H1 (cell line): ENCODE data around the gene CMTM2. TPM values are rescaled to one million over a fixed set of nuclear protein-coding genes. Genes with fewer than 3 reads are reported as not detected.

Experiments
- CBX5 ChIP-seq: fragments of 300-800, 300-1000 bp; sonication (generic); IDR thresholded peaks from 2 replicates; pipeline ENCODE4 v1.7.1; 2016; ENCODE audit warnings: antibody characterized with exemption, low read length, low read depth
- CHD2 ChIP-seq: IDR thresholded peaks from 2 replicates; pipeline ENCODE4 v1.6.1; 2012; ENCODE audit warnings: low read length, improper control_type of control experiment
- SIRT6 ChIP-seq: IDR thresholded peaks from one replicate; pipeline ENCODE4 v1.7.1; 2012; ENCODE audit warnings: low read length, inconsistent platforms
- polyA plus RNA-seq, 7 experiments: library from polyadenylated mRNA; depleted of rRNA in 3 of 7; stranded (reverse) in 5 of 7; unstranded in 2 of 7; fragments of >200 nt in 5 of 7; fragments of 200-250 nt in 2 of 7; gene quantifications; 1 replicate in 5 of 7; 2 replicates in 1 of 7; 4 replicates in 1 of 7; pipeline versions ENCODE4 v1.2.1 to v1.2.3, GENCODE V29; 2011 to 2013; ENCODE audit warnings: missing spikeins in 2 of 7, mixed read lengths in 2 of 7
- small RNA-seq: library from polyadenylated mRNA; stranded (forward); fragments of <200 nt; extraction: miRNeasy Mini kit (QIAGEN cat#:217004); gene quantifications from one replicate; pipeline ENCODE3, GENCODE V24; 2013; ENCODE audit not compliant: insufficient read depth
- total RNA-seq: library from RNA; stranded (reverse); fragmentation: NEBNext Ultra II Directional; extraction: Animal tissue kit (Norgen Biotek cat#: 25700); gene quantifications from 2 replicates; pipeline ENCODE4 v1.2.1, GENCODE V29; 2021

CMTM2 gene
- total and polyA plus RNA-seq, 2 of the 8 experiments (the other 6 are each of a cell fraction or from before 2014, with no cell fraction given): not detected

GRCh38 chr16:66637806-66638205 is 58.5 kb downstream of the CMTM2 start (continued):
- TF ChIP-seq CHD2 (no peak), SIRT6 (no peak), CBX5 (no peak)
- TF ChIP-seq, all 59 proteins: peak for 0

Small RNA genes lying within 50 kb of the gene (small RNA-seq; reads per million reads assigned to genes)
- not detected for gene CKLF-CMTM1

Other genes with a start within 250 kb of the CMTM2 start
- 0.32 and 0.59 TPM in 2 replicates for gene CDH5, start 212.8 kb upstream of the CMTM2 start, total RNA-seq
- 0.20 and 0.32 TPM in 2 replicates for gene CDH5, start 212.8 kb upstream of the CMTM2 start, polyA plus RNA-seq (2011; rRNA removed)
- not detected in 2 replicates for gene BEAN1, start 152.2 kb upstream of the CMTM2 start, total RNA-seq
- gene BEAN1, start 152.2 kb upstream of the CMTM2 start, polyA plus RNA-seq (2011; rRNA removed): 0.05 and 0.08 TPM in 2 replicates
- gene TK2, start 29.3 kb upstream of the CMTM2 start, total RNA-seq: 3.6 and 4.5 TPM in 2 replicates
- gene TK2, start 29.3 kb upstream of the CMTM2 start, polyA plus RNA-seq (2011; rRNA removed): 2.7 and 3.2 TPM in 2 replicates
- gene CKLF, start 26.9 kb upstream of the CMTM2 start, total RNA-seq: 18.9 and 21.1 TPM in 2 replicates
- 61.2 and 63.5 TPM in 2 replicates for gene CKLF, start 26.9 kb upstream of the CMTM2 start, polyA plus RNA-seq (2011; rRNA removed)
- gene CMTM1, start 13.0 kb upstream of the CMTM2 start, total RNA-seq: 1.9 and 2.0 TPM in 2 replicates
- gene CMTM1, start 13.0 kb upstream of the CMTM2 start, polyA plus RNA-seq (2011; rRNA removed): 1.2 and 1.7 TPM in 2 replicates
- 24.8 and 25.4 TPM in 2 replicates for gene CMTM3, start 25.2 kb downstream of the CMTM2 start, total RNA-seq
- gene CMTM3, start 25.2 kb downstream of the CMTM2 start, polyA plus RNA-seq (2011; rRNA removed): 24.7 and 30.8 TPM in 2 replicates
- 49.4 and 51.7 TPM in 2 replicates for gene CMTM4, start 117.3 kb downstream of the CMTM2 start, total RNA-seq
- 35.3 and 46.7 TPM in 2 replicates for gene CMTM4, start 117.3 kb downstream of the CMTM2 start, polyA plus RNA-seq (2011; rRNA removed)
- gene DYNC1LI2, start 172.1 kb downstream of the CMTM2 start, total RNA-seq: 70.8 and 72.4 TPM in 2 replicates
- gene DYNC1LI2, start 172.1 kb downstream of the CMTM2 start, polyA plus RNA-seq (2011; rRNA removed): 35.0 and 40.7 TPM in 2 replicates
- gene TERB1, start 222.1 kb downstream of the CMTM2 start, total RNA-seq: not detected in 2 replicates
- not detected in 2 replicates for gene TERB1, start 222.1 kb downstream of the CMTM2 start, polyA plus RNA-seq (2011; rRNA removed)